VCaP (cell line): ENCODE measurements around the gene ZFPM1.

ENCODE experiments used
- H3K27ac ChIP-seq: fragments of 450-650 bp; 2 replicates; pipeline ENCODE4 v1.5.1; 2017
- TF ChIP-seq, protein P1 (sequence below): fragments of 450-650 bp; conservative IDR thresholded peaks from 2 replicates; pipeline ENCODE4 v1.5.1; 2017; ENCODE audit warnings: mild to moderate bottlenecking, moderate library complexity

The ZFPM1 gene

DNA sequence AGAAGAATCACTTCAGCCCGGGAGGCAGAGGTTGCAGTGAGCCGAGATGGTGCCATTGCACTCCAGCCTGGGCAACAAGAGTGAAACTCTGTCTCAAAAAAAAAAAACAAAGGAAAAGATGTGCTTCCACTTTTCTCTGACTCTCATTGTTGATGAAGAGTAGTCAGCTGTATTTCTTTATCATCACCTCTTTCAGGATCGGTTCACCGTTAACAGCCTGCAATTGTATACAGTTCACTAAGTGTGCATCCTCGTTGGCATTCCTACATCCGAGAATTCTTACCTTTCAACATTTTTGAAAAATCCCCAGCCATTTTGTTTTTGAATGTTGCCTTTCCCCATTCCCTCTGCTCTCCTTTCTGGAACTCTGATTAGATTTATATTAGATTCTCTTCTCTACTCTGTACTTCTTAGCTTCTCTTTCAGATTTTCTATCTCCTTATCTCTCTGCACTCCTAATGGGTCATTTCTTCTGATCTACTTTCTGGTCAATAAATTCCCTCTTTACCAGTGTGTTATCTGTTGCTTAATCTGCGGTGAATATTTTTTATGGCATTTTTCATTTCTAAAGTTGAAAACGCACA is 90.2 kb downstream of the ZFPM1 start:
- no peak overlapping the region for H3K27ac ChIP-seq
- TF ChIP-seq, protein P1, sequence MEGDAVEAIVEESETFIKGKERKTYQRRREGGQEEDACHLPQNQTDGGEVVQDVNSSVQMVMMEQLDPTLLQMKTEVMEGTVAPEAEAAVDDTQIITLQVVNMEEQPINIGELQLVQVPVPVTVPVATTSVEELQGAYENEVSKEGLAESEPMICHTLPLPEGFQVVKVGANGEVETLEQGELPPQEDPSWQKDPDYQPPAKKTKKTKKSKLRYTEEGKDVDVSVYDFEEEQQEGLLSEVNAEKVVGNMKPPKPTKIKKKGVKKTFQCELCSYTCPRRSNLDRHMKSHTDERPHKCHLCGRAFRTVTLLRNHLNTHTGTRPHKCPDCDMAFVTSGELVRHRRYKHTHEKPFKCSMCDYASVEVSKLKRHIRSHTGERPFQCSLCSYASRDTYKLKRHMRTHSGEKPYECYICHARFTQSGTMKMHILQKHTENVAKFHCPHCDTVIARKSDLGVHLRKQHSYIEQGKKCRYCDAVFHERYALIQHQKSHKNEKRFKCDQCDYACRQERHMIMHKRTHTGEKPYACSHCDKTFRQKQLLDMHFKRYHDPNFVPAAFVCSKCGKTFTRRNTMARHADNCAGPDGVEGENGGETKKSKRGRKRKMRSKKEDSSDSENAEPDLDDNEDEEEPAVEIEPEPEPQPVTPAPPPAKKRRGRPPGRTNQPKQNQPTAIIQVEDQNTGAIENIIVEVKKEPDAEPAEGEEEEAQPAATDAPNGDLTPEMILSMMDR, result no peak

DNA sequence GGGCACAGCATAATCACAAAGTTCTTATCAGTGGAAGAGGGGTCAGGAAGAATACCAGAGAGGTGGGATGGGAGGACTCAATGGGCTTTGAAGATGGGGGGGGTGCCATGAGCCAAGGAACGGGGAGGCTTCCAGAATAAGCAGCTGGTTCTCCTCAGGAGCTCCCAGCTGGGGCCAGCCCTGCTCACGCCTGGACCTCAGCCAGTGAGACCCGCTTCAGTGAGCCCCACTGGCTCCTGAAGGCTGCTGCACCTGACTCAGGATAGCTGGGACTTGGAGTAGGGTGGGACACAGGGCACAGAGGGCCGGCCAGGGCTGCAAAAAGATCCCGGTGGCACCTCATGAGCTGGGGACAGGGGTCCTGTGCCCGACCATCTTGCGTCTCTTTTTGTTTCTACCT is 92.7 kb downstream of the ZFPM1 start:
- H3K27ac ChIP-seq, result no peak overlapping the region
- TF ChIP-seq, protein P1, result no peak

DNA sequence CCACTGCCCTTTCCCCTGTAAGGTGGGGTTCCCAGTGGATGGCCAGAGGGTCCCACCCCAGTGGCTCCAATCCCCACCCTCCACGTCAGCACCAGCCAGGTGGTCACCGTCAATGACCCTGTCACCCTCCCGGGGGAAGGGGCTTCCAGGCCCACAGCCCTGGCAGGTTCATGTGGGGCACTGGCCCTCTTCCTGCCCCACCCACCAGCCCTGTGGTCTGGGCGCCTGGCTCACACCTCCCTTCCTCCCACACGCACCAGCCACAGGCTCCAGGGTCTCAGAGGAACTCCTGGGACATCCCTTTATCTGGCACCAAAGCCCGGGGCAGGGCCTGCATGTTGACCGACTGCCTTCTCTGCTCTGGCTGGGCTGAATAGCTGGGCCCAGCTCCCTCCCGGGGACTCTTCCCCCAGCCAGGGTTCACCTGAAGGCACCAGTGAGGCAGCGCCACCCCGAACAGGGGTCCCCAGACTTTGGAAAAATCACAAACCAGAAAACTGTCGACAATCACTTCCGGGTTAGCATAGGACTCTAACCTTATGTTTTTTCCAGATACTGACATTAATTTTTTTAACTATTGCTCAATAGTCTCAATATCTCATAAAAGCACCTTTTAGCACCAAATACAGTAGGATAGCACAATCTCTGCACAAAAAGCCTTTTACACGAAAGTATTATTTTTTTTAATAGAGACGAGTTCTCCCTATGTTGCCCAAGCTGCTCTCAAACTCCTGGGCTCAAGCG is 95.2 kb downstream of the ZFPM1 start:
- TF ChIP-seq, protein P1, result no peak

DNA sequence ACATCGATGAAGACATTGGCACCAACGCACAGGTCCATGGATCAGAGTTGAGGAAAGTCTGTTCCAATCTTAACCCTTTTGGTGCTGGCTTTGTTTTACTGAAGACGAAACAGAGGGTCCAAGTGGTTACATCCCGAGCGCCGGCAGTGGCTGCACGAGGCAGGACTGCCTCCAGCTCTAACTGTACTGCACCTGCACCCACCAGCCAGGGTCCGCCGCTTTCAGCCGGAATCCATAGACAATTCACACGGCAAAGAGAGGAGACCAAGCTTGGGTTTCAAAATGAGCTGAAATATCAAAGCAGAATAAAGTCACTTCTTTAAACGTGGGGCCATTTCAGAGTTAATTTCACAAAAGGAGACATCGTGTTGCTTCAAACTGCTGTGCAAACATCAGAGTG is 95.9 kb downstream of the ZFPM1 start:
- TF ChIP-seq, protein P1, result no peak
- H3K27ac ChIP-seq, result no peak overlapping the region

More for the DNA sequence above, 95.2 kb downstream of the ZFPM1 start:
- H3K27ac ChIP-seq, result no peak overlapping the region

DNA sequence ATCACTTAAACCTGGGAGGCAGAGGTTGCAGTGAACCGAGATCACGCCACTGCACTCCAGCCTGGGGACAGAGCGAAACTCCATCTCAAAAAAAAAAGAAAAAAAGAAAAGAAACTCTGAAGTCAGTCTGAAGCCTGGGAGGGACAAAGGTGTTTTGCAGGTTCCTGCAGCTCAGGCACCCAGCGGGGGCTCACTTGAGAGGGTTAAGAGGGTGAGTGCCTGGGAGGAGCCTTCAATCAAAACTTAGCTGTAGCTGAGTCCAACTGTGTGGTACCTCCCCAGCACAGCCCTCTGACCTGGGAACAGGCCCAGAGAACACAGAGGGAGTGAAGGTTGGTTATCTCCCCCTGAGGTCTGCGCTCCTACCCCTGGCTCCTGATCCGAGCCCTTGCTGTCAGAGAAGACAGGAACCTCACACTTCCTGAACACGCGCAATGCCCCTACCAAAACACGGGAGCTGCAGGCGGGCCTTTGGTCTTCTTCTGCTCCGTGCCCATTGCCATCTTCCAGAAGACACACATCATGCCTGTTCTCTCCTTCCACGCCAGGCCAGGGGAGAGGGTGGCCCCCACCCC is 96.7 kb downstream of the ZFPM1 start:
- no peak overlapping the region for H3K27ac ChIP-seq
- TF ChIP-seq, protein P1, result no peak

DNA sequence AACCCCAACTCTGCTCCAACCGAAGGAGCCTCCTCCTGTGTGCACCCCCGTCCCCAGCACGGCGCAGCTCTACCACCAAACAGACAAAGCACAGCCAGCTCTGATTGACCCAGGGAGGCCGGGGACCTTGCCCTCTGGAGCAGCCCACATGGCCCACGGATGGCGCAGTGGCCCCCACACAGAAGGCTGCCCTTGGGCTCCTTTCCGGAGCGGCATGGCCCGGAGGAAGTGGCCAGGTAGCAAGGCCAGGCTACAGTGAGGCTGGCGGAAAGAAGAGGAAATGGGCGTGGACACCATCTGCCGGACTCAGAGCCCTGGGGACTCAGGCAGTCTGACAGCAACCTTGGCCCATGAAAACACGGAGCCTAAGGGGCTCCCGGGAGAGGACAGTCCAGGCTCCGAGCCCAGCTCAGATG is 97.2 kb downstream of the ZFPM1 start:
- H3K27ac ChIP-seq, result no peak overlapping the region
- TF ChIP-seq, protein P1, result no peak

DNA sequence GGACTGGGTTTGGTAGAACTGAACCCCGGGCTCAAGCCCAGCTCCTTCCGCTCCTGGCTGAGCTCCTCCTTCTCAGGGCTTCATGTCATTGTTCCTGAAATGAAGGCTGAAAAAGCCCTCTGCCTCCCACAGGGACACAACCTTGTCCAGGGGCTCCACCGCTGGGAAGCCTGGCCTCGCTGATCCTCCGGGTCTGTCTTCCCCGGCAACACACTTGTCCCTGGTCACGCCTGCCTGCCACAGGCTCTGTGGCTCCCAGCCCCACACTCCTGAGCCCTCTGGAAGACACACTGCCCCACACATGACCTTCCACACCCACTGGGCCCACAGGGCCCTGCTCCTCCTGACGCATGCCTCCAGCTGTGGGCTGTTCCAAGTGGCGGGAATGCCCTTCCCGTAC is 99.1 kb downstream of the ZFPM1 start:
- TF ChIP-seq, protein P1, result no peak
- H3K27ac ChIP-seq, result no peak overlapping the region
